ENCODE data around the gene PARL.
"Not testable (repeated sequence)": the region's sequence is repeated elsewhere in the genome, so short reads cannot be mapped to it uniquely, and the experiment has no call there.

Gene PARL

GRCh38 chr3:183789826-183790225 is 94.9 kb downstream of the PARL start:
- Histone ChIP-seq H2BK12ac (ENCODE audit: low read length) (no peak overlapping the region), H3K27me3 (ENCODE audit: control insufficient read depth in 3 of 3, insufficient read depth in 3 of 3, low read depth in 1 of 3, low read length in 3 of 3) (no peaks in the 10 kb centered on the region), H3K36me3 (replicated peaks in 1 of 2; ENCODE audit: control insufficient read depth in 2 of 2, insufficient read depth in 2 of 2, low read length in 2 of 2) (peaks cover 36 to 97% of the 10 kb centered on the region in 2 donors), H2BK15ac (ENCODE audit: low read length) (no peak overlapping the region), H2BK5ac (ENCODE audit: low read length) (no peak overlapping the region), H3K79me1 (ENCODE audit: low read depth, low read length) (no peaks in the 10 kb centered on the region), H3K14ac (ENCODE audit: low read length) (no peak overlapping the region), H2BK120ac (ENCODE audit: low read depth, low read length) (no peak overlapping the region), H2AFZ (ENCODE audit: low read length) (no peak overlapping the region), H3K4ac (ENCODE audit: low read length) (no peak overlapping the region), H3K4me3 (ENCODE audit: low read length in 2 of 2) (no peak overlapping the region), H2AK5ac (ENCODE audit: low read depth, low read length) (no peak overlapping the region), H4K8ac (ENCODE audit: low read depth, low read length) (no peak overlapping the region), H3K27ac (replicated peaks; ENCODE audit: low read length) (no peak overlapping the region), H3K4me2 (ENCODE audit: insufficient read depth, low read length, poor library complexity, severe bottlenecking) (no peak overlapping the region), H4K91ac (ENCODE audit: low read depth, low read length, poor library complexity) (no peak overlapping the region), H3K4me1 (ENCODE audit: control insufficient read depth in 2 of 2, insufficient read depth in 1 of 2, low read depth in 1 of 2, low read length in 2 of 2) (no peaks in the 10 kb centered on the region), H3K18ac (ENCODE audit: low read length) (no peak overlapping the region), H3K9ac (ENCODE audit: low read depth, low read length, poor library complexity) (no peak overlapping the region), H3K9me3 (replicated peaks in 1 of 2; ENCODE audit: control insufficient read depth in 2 of 2, insufficient read depth in 1 of 2, low read depth in 1 of 2, low read length in 2 of 2) (peaks cover 0 to 2% of the 10 kb centered on the region in 2 donors), H3K23ac (ENCODE audit: low read depth, low read length, poor library complexity) (no peak overlapping the region)
- DNase-seq (ENCODE audit: low spot score) = no peak
- WGBS, 2 donors (ENCODE audit: extremely low coverage in 2 of 2, insufficient read length in 2 of 2, insufficient replicate concordance in 1 of 2) = no CpG with 5 or more reads among the region's 4 CpGs

- not testable (repeated sequence) for H2AFZ ChIP-seq (ENCODE audit: low read length); H2BK12ac ChIP-seq (ENCODE audit: low read length); H4K8ac ChIP-seq (ENCODE audit: low read depth, low read length); H3K18ac ChIP-seq (ENCODE audit: low read length); H3K27ac ChIP-seq (replicated peaks; ENCODE audit: low read length); H3K4ac ChIP-seq (ENCODE audit: low read length); H3K9ac ChIP-seq (ENCODE audit: low read depth, low read length, poor library complexity); H2BK15ac ChIP-seq (ENCODE audit: low read length); H3K4me3 ChIP-seq (ENCODE audit: low read length in 2 of 2); H3K27me3 ChIP-seq (ENCODE audit: control insufficient read depth in 3 of 3, insufficient read depth in 3 of 3, low read depth in 1 of 3, low read length in 3 of 3); H3K23ac ChIP-seq (ENCODE audit: low read depth, low read length, poor library complexity); H2BK120ac ChIP-seq (ENCODE audit: low read depth, low read length); DNase-seq (ENCODE audit: low spot score); H3K14ac ChIP-seq (ENCODE audit: low read length); H2BK5ac ChIP-seq (ENCODE audit: low read length); H3K79me1 ChIP-seq (ENCODE audit: low read depth, low read length); H4K91ac ChIP-seq (ENCODE audit: low read depth, low read length, poor library complexity); H2AK5ac ChIP-seq (ENCODE audit: low read depth, low read length); H3K9me3 ChIP-seq (replicated peaks in 1 of 2; ENCODE audit: control insufficient read depth in 2 of 2, insufficient read depth in 1 of 2, low read depth in 1 of 2, low read length in 2 of 2); H3K4me1 ChIP-seq (ENCODE audit: control insufficient read depth in 2 of 2, insufficient read depth in 1 of 2, low read depth in 1 of 2, low read length in 2 of 2); H3K4me2 ChIP-seq (ENCODE audit: insufficient read depth, low read length, poor library complexity, severe bottlenecking)
- WGBS, 2 donors (ENCODE audit: extremely low coverage in 2 of 2, insufficient read length in 2 of 2, insufficient replicate concordance in 1 of 2) = no CpG with 5 or more reads among the region's 10 CpGs
- peaks cover 31 to 93% of the 10 kb centered on the region in 2 donors for H3K36me3 ChIP-seq (replicated peaks in 1 of 2; ENCODE audit: control insufficient read depth in 2 of 2, insufficient read depth in 2 of 2, low read length in 2 of 2)
Measured at GRCh38 chr3:183784503-183784902, 100.2 kb downstream of the PARL start.

GRCh38 chr3:183782576-183783276 is 102.0 kb downstream of the PARL start:
- Histone ChIP-seq H2BK5ac (ENCODE audit: low read length) (no peak overlapping the region), H3K27me3 (ENCODE audit: control insufficient read depth in 3 of 3, insufficient read depth in 3 of 3, low read depth in 1 of 3, low read length in 3 of 3) (no peaks in the 10 kb centered on the region), H3K4ac (ENCODE audit: low read length) (no peak overlapping the region), H3K4me3 (ENCODE audit: low read length in 2 of 2) (no peak overlapping the region), H3K23ac (ENCODE audit: low read depth, low read length, poor library complexity) (no peak overlapping the region), H3K36me3 (replicated peaks in 1 of 2; ENCODE audit: control insufficient read depth in 2 of 2, insufficient read depth in 2 of 2, low read length in 2 of 2) (peaks cover 29 to 94% of the 10 kb centered on the region in 2 donors), H2AK5ac (ENCODE audit: low read depth, low read length) (no peak overlapping the region), H3K27ac (replicated peaks; ENCODE audit: low read length) (no peak overlapping the region), H3K4me2 (ENCODE audit: insufficient read depth, low read length, poor library complexity, severe bottlenecking) (no peak overlapping the region), H3K14ac (ENCODE audit: low read length) (no peak overlapping the region), H4K8ac (ENCODE audit: low read depth, low read length) (no peak overlapping the region), H3K18ac (ENCODE audit: low read length) (no peak overlapping the region), H3K79me1 (ENCODE audit: low read depth, low read length) (peaks cover 4% of the 10 kb centered on the region), H2BK15ac (ENCODE audit: low read length) (no peak overlapping the region), H3K4me1 (ENCODE audit: control insufficient read depth in 2 of 2, insufficient read depth in 1 of 2, low read depth in 1 of 2, low read length in 2 of 2) (no peaks in the 10 kb centered on the region), H2AFZ (ENCODE audit: low read length) (no peak overlapping the region), H3K9me3 (replicated peaks in 1 of 2; ENCODE audit: control insufficient read depth in 2 of 2, insufficient read depth in 1 of 2, low read depth in 1 of 2, low read length in 2 of 2) (peaks cover 0 to 2% of the 10 kb centered on the region in 2 donors), H2BK120ac (ENCODE audit: low read depth, low read length) (no peak overlapping the region), H2BK12ac (ENCODE audit: low read length) (no peak overlapping the region), H4K91ac (ENCODE audit: low read depth, low read length, poor library complexity) (no peak overlapping the region), H3K9ac (ENCODE audit: low read depth, low read length, poor library complexity) (no peak overlapping the region)
- DNase-seq (ENCODE audit: low spot score) = no peak
- no CpG with 5 or more reads among the region's 7 CpGs for WGBS, 2 donors (ENCODE audit: extremely low coverage in 2 of 2, insufficient read length in 2 of 2, insufficient replicate concordance in 1 of 2)

- Histone ChIP-seq H3K9me3 (replicated peaks in 1 of 2; ENCODE audit: control insufficient read depth in 2 of 2, insufficient read depth in 1 of 2, low read depth in 1 of 2, low read length in 2 of 2) (peaks cover 0 to 2% of the 10 kb centered on the region in 2 donors), H3K36me3 (replicated peaks in 1 of 2; ENCODE audit: control insufficient read depth in 2 of 2, insufficient read depth in 2 of 2, low read length in 2 of 2) (peaks cover 26 to 94% of the 10 kb centered on the region in 2 donors), H3K79me1 (ENCODE audit: low read depth, low read length) (peaks cover 4% of the 10 kb centered on the region), H2AK5ac (ENCODE audit: low read depth, low read length) (no peak overlapping the region), H3K4me3 (ENCODE audit: low read length in 2 of 2) (no peak overlapping the region), H3K4me2 (ENCODE audit: insufficient read depth, low read length, poor library complexity, severe bottlenecking) (no peak overlapping the region), H2BK12ac (ENCODE audit: low read length) (no peak overlapping the region), H3K27ac (replicated peaks; ENCODE audit: low read length) (no peak overlapping the region), H3K14ac (ENCODE audit: low read length) (no peak overlapping the region), H2AFZ (ENCODE audit: low read length) (no peak overlapping the region), H3K9ac (ENCODE audit: low read depth, low read length, poor library complexity) (peak overlapping the region; percentile 21), H3K27me3 (ENCODE audit: control insufficient read depth in 3 of 3, insufficient read depth in 3 of 3, low read depth in 1 of 3, low read length in 3 of 3) (no peaks in the 10 kb centered on the region), H3K4me1 (ENCODE audit: control insufficient read depth in 2 of 2, insufficient read depth in 1 of 2, low read depth in 1 of 2, low read length in 2 of 2) (no peaks in the 10 kb centered on the region), H3K23ac (ENCODE audit: low read depth, low read length, poor library complexity) (no peak overlapping the region), H4K8ac (ENCODE audit: low read depth, low read length) (no peak overlapping the region), H3K4ac (ENCODE audit: low read length) (no peak overlapping the region), H3K18ac (ENCODE audit: low read length) (no peak overlapping the region), H2BK120ac (ENCODE audit: low read depth, low read length) (no peak overlapping the region), H2BK5ac (ENCODE audit: low read length) (no peak overlapping the region), H2BK15ac (ENCODE audit: low read length) (no peak overlapping the region), H4K91ac (ENCODE audit: low read depth, low read length, poor library complexity) (no peak overlapping the region)
- WGBS, 2 donors (ENCODE audit: extremely low coverage in 2 of 2, insufficient read length in 2 of 2, insufficient replicate concordance in 1 of 2) = no CpG with 5 or more reads among the region's 6 CpGs
- DNase-seq (ENCODE audit: low spot score) = no peak
Measured at GRCh38 chr3:183781246-183781645, 103.4 kb downstream of the PARL start.
